GM08714 (cell line): Measurements from ENCODE around the gene THTPA.

Experiments used
- H3K4me3 ChIP-seq: fragments of 200-500 bp; sonication (Bioruptor generic); 2 replicates; pipeline ENCODE4 v1.5.1; 2014; ENCODE audit warnings: mild to moderate bottlenecking, low read length, inconsistent platforms
- ZNF274 ChIP-seq: IDR thresholded peaks from 2 replicates; pipeline ENCODE4 v1.6.1; 2012; ENCODE audit warnings: mild to moderate bottlenecking, low read depth, low read length

The THTPA gene

DNA sequence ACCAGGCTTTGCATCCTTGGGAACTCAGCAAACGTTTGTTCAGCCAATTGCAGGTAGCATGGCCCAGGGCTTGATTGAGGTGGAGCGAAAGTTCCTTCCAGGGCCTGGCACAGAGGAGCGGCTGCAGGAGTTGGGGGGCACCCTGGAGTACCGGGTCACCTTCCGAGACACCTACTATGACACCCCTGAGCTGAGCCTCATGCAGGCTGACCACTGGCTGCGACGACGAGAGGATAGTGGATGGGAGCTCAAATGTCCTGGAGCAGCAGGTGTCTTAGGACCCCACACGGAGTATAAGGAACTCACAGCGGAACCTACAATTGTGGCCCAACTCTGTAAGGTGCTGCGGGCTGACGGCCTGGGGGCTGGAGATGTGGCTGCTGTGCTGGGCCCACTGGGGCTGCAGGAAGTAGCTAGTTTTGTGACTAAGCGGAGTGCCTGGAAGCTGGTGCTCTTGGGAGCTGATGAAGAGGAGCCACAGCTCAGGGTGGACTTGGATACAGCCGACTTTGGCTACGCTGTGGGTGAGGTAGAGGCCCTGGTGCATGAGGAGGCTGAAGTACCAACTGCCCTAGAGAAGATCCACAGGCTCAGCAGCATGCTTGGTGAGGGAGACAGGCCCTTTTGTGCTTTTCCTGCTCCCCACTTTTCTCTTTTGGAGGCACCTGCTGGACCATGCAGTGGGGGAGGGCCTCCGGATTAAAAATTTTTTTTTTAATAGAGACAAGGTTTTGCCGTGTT, 799 bp downstream of the THTPA start:
- no peak for TF ChIP-seq ZNF274
- peak overlapping the region; percentile 79 for H3K4me3 ChIP-seq

- TF ChIP-seq ZNF274: no peak
- H3K4me3 ChIP-seq: peak overlapping the region; percentile 79; the same call in 1 of the 2 replicates
These were observed 1.4 kb downstream of the THTPA start for GRCh38 chr14:23557521-23557920.

GRCh38 chr14:23557946-23558345, 1.9 kb downstream of the THTPA start:
- H3K4me3 ChIP-seq: no peak overlapping the region; the same call in 1 of the 2 replicates
- TF ChIP-seq ZNF274: no peak

- no peak for TF ChIP-seq ZNF274
- H3K4me3 ChIP-seq: no peak overlapping the region
These were observed 2.4 kb downstream of the THTPA start for GRCh38 chr14:23558346-23559009.

DNA sequence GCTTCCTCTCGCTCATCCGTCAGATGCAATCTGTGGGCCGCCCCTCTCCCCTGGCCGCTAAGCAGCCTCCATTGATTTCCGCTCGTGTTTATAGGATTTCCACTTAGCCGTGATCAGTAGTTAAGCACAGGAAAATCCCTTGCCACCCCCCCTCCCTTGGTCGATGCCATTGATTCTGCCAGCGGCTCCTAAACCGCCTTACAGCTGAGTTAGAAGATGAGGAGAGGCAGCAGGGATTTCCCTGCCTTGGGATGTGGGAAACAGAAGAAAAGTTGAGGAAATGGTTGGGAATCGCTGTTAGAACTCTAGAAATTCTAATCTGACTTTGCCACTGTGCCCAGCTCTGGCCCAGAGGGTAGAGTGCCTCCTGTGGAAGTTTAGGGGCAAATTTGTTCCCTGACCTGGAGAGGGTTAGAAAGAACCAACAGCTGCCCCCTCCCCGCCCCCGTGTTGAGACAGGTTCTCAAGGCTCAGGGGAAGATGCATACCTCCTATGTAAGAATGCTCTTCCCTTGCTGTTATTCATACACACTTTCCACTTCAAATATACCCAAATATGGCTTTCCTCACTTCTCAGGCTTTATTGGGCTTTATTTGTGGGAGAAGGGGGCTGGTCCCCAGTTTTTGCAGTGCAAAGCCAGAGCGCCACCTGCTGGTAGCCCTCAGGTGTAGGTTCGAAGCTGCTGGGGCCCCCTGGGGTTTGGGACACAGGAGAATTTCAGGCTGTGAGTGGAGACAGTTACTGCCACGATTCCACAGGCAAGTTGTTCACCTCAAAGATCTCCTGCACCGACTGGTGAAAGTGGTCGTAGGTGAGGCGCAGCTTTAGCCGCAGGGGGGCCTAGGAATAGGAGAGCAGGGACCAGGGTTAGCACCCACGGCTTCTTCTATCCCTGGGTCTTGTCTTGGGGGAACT, 3.2 kb downstream of the THTPA start:
- no peak overlapping the region for H3K4me3 ChIP-seq
- TF ChIP-seq ZNF274: no peak

DNA sequence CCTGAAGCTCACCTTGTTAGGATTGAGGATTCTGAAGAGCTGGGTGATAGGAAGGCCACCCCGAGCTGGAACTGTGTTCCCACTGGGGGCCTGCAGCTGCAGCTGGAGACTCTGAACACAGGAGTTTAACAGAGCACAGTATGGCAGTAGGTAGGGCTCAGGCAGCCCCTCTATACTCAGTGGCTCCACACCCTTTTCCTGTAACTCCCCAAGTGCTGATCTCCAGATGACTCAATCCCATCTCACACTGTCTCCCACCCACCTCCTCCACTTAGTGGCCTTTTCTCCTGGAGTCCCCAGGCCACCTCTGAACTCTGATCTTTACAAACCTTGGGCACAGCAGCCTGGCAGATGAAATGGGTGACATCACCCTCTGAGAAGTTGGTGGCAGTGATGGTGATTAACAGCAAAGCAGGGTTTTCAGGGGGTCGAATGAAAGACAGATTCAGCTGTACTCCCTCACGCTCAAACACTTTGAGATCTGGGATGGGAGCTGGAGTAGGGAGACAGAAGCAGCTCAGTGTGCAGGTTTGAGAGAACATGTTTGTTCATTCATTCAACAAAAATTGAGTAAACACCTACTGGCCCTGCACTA, 4.0 kb downstream of the THTPA start:
- no peak for TF ChIP-seq ZNF274
- H3K4me3 ChIP-seq: no peak overlapping the region

- no peak overlapping the region for H3K4me3 ChIP-seq
- no peak for TF ChIP-seq ZNF274
These were observed 5.2 kb downstream of the THTPA start for GRCh38 chr14:23561259-23561658.

DNA sequence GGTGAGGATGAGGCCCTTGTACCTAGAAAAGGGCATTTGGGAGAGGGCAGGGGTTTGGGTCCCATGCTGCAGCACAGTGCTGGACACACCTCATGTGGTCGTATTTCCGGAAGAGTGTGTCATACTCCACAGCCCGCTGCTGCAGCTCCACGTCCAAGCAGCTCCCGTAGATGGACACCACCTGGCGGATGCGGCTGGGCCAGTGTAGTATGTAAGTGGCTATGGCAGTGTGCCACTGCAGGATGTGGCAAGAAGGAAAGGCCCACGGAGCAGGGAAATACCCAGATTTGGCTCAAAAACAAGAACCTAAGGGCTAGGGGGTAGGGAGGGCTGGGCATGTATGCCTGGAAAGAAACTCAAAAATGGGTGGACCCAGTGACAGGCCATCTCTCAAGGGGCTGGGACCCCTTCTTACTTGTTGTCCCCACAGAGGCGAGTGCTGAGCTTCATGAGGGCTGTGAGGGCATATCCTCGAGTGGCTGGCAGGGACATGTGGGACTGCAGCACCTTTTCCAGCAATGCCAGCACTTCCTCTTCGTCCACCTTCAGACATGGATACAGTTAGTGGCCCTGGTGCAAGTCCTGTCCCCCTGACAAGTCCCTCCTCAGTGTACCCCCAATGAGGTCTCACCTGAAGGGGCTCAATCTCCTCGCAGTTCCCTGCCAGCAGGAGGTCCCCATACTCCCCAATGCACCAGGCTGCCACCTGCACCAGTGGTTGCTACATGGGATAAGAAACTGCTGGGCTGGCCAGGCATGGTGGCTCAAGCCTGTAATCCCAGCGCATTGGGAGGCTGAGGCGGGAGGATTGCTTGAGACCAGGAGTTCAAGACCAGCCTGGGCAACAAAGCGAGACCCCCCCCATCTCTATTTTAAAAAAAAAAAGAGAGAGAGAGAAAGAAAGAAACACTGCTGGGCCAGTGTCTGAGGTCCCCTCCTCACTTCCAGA, 6.1 kb downstream of the THTPA start:
- TF ChIP-seq ZNF274: no peak
- H3K4me3 ChIP-seq: no peak overlapping the region

DNA sequence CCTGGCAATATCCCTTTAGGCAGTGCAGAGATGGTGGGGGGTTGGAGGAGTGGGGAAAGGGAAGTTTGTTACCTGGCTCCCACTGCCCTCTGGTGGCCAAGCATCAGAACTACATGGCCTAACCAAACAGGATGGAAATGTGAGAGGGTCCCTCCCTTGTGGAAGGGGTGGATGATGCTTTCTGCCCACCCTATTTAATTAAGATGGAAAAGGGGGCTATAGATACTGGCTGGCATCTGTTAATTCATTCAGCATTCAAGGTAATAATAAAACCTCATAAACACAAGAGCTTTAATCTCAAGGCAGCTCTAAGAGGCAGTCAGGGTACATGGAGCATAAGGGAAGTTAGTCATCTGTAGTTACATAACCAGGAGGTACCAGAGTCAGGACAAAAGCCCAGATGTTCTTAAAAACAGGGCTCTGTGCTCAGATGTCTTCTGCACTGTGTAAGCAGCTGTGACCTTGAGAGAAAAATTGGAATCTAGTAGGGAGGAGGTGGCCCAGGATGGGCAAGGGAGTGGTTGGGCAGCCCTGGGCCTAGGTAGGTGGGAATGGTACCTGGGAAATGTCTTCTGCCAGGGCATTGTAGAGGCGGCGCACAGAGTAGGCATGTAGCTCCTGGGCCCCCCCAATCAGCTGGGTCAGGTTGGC, 6.9 kb downstream of the THTPA start:
- H3K4me3 ChIP-seq: no peak overlapping the region
- no peak for TF ChIP-seq ZNF274

- no peak for TF ChIP-seq ZNF274
These were observed 7.6 kb downstream of the THTPA start for GRCh38 chr14:23563473-23564180.

GRCh38 chr14:23564181-23564812, 8.2 kb downstream of the THTPA start:
- no peak for TF ChIP-seq ZNF274
- H3K4me3 ChIP-seq: no peak overlapping the region

More at GRCh38 chr14:23563473-23564180, 7.6 kb downstream of the THTPA start:
- H3K4me3 ChIP-seq: no peak overlapping the region
